ENCODE data around the gene AMN1.

The AMN1 gene

GRCh38 chr12:31728917-31729640, at the start of gene AMN1:
Gene AMN1 (minus strand): TSS chr12:31729021. CDS start chr12:31729008, 13 bp downstream.
- H3K4me3 ChIP-seq (ENCODE audit: low read length) = peak within 1 kb of the TSS; percentile 88
- peak; percentile 99 for DNase-seq (ENCODE audit: low read depth)
- TF ChIP-seq CTCF (conservative IDR thresholded peaks at IDR 0.05; ENCODE audit: low read length) = no peak

GRCh38 chr12:31773867-31774266, 45.0 kb upstream of the AMN1 start:
- H3K4me3 ChIP-seq (ENCODE audit: low read length) = no peak overlapping the region
- no peak for DNase-seq (ENCODE audit: low read depth)
- no peak for TF ChIP-seq CTCF (conservative IDR thresholded peaks at IDR 0.05; ENCODE audit: low read length)

GRCh38 chr12:31773223-31773750, 44.5 kb upstream of the AMN1 start:
- no peak overlapping the region for H3K4me3 ChIP-seq (ENCODE audit: low read length)
- DNase-seq (ENCODE audit: low read depth) = no peak
- TF ChIP-seq CTCF (conservative IDR thresholded peaks at IDR 0.05; ENCODE audit: low read length) = no peak

- DNase-seq (ENCODE audit: low read depth) = no peak
- no peak overlapping the region for H3K4me3 ChIP-seq (ENCODE audit: low read length)
- no peak for TF ChIP-seq CTCF (conservative IDR thresholded peaks at IDR 0.05; ENCODE audit: low read length)
These were observed 43.9 kb upstream of the AMN1 start for GRCh38 chr12:31772685-31773222.

- no peak overlapping the region for H3K4me3 ChIP-seq (ENCODE audit: low read length)
- DNase-seq (ENCODE audit: low read depth) = no peak
- no peak for TF ChIP-seq CTCF (conservative IDR thresholded peaks at IDR 0.05; ENCODE audit: low read length)
These were observed 43.4 kb upstream of the AMN1 start for GRCh38 chr12:31772186-31772585.

GRCh38 chr12:31768046-31768445, 39.2 kb upstream of the AMN1 start:
- no peak overlapping the region for H3K4me3 ChIP-seq (ENCODE audit: low read length)
- DNase-seq (ENCODE audit: low read depth) = no peak
- no peak for TF ChIP-seq CTCF (conservative IDR thresholded peaks at IDR 0.05; ENCODE audit: low read length)

GRCh38 chr12:31765931-31766330, 37.1 kb upstream of the AMN1 start:
- DNase-seq (ENCODE audit: low read depth) = no peak
- no peak for TF ChIP-seq CTCF (conservative IDR thresholded peaks at IDR 0.05; ENCODE audit: low read length)
- H3K4me3 ChIP-seq (ENCODE audit: low read length) = no peak overlapping the region
